HL-60 (cell line): Measurements from ENCODE around the gene UCN2.

ENCODE experiments used
- DNase-seq, 2 experiments: peaks; one replicate each; pipeline ENCODE4 v3.0.0-alpha.2; 2010 to 2020; ENCODE audit warnings: low read depth in 1 of 2, low spot score in 1 of 2
- H3K27ac ChIP-seq: fragments of 250-450 bp; sonication (Bioruptor Pico); replicated peaks from 2 replicates; pipeline ENCODE4 v1.5.1; 2020; ENCODE audit warnings: mild to moderate bottlenecking, moderate library complexity
- H3K27me3 ChIP-seq: fragments of 250-450 bp; sonication (Bioruptor Pico); 2 replicates; pipeline ENCODE4 v1.5.1; 2021; ENCODE audit warnings: mild to moderate bottlenecking, moderate library complexity; ENCODE audit not compliant: insufficient read depth, poor library complexity, severe bottlenecking
- H3K4me3 ChIP-seq: replicated peaks from 2 replicates; pipeline ENCODE4 v1.5.1; 2011; ENCODE audit warnings: mild to moderate bottlenecking, control low read depth, low read length; ENCODE audit not compliant: insufficient read depth
- CTCF ChIP-seq: IDR thresholded peaks from one replicate; pipeline ENCODE4 v1.5.1; 2011; ENCODE audit warnings: low read length, control low read depth, inconsistent platforms; ENCODE audit not compliant: insufficient read depth
- GABPA ChIP-seq: IDR thresholded peaks from 2 replicates; pipeline ENCODE4 v1.6.1; 2012; ENCODE audit warnings: low read depth
- POLR2AphosphoS5 ChIP-seq: IDR thresholded peaks from 2 replicates; pipeline ENCODE4 v1.6.1; 2012; ENCODE audit warnings: low read depth
- REST ChIP-seq: IDR thresholded peaks from 2 replicates; pipeline ENCODE4 v1.6.1; 2012; ENCODE audit warnings: low read depth; ENCODE audit not compliant: insufficient replicate concordance
- SPI1 ChIP-seq: IDR thresholded peaks from 2 replicates; pipeline ENCODE4 v1.6.1; 2012; ENCODE audit warnings: low read depth, mild to moderate bottlenecking, borderline replicate concordance

The UCN2 gene

GRCh38 chr3:48564667-48565066, 1.1 kb upstream of the UCN2 start:
- H3K27ac ChIP-seq, result no peak overlapping the region
- DNase-seq, result no peak

GRCh38 chr3:48564022-48564421, 441 bp upstream of the UCN2 start:
- Histone ChIP-seq H3K4me3 (no peak overlapping the region), H3K27me3 (no peaks in the 10 kb centered on the region), H3K27ac (no peak overlapping the region)
- TF ChIP-seq REST (no peak), POLR2AphosphoS5 (no peak), CTCF (no peak), SPI1 (no peak), GABPA (no peak)
- DNase-seq, result peak; percentile 54 to 88

More at GRCh38 chr3:48564667-48565066, 1.1 kb upstream of the UCN2 start:
- Histone ChIP-seq H3K4me3 (no peak overlapping the region), H3K27me3 (no peaks in the 10 kb centered on the region)
- TF ChIP-seq CTCF (no peak), POLR2AphosphoS5 (no peak), REST (no peak), SPI1 (no peak), GABPA (no peak)

- H3K27ac ChIP-seq, result no peak overlapping the region
- no peak overlapping the region for H3K4me3 ChIP-seq
- TF ChIP-seq SPI1, result no peak
- no peak for TF ChIP-seq CTCF
- no peak for TF ChIP-seq REST
- no peak for TF ChIP-seq GABPA
- no peak for TF ChIP-seq POLR2AphosphoS5
Measured at GRCh38 chr3:48562367-48563095, 1.1 kb downstream of the UCN2 start.

More at GRCh38 chr3:48562367-48563095, 1.1 kb downstream of the UCN2 start:
- no peaks in the 10 kb centered on the region for H3K27me3 ChIP-seq
- DNase-seq, result no peak
